Measurements from ENCODE around the gene SLC6A5.

Gene SLC6A5

GRCh38 chr11:20668844-20669819 is 69.7 kb downstream of the SLC6A5 start, which contains the start of gene NELL1:
Gene NELL1 (plus strand): TSS chr11:20669586.
- DNase-seq (ENCODE audit: low read depth in 1 of 2, low spot score in 1 of 2): no peak

GRCh38 chr11:20669820-20670684 is 70.6 kb downstream of the SLC6A5 start:
- DNase-seq (ENCODE audit: low read depth in 1 of 2, low spot score in 1 of 2): no peak

- no peak for DNase-seq (ENCODE audit: low read depth in 1 of 2, low spot score in 1 of 2)
Measured at GRCh38 chr11:20670932-20671403, 71.6 kb downstream of the SLC6A5 start.

GRCh38 chr11:20671856-20672546 is 72.6 kb downstream of the SLC6A5 start:
- DNase-seq (ENCODE audit: low read depth in 1 of 2, low spot score in 1 of 2): no peak

GRCh38 chr11:20672575-20672974 is 73.2 kb downstream of the SLC6A5 start:
- DNase-seq (ENCODE audit: low read depth in 1 of 2, low spot score in 1 of 2): no peak

- no peak for DNase-seq (ENCODE audit: low read depth in 1 of 2, low spot score in 1 of 2)
Measured at GRCh38 chr11:20676658-20677057, 77.2 kb downstream of the SLC6A5 start.

- DNase-seq (ENCODE audit: low read depth in 1 of 2, low spot score in 1 of 2): no peak
Measured at GRCh38 chr11:20688761-20689160, 89.4 kb downstream of the SLC6A5 start.

GRCh38 chr11:20707876-20708275 is 108.5 kb downstream of the SLC6A5 start:
- DNase-seq (ENCODE audit: low read depth in 1 of 2, low spot score in 1 of 2): no peak

Data from stimulated activated CD4-positive, alpha-beta T cell treated with anti-CD3 and anti-CD28 coated beads, Interleukin-15, amount 100 ng/mL, for 1 hour (primary cell).